SJSA1 (cell line): ENCODE results near the gene NMNAT2. TPM values are rescaled to one million over a fixed set of nuclear protein-coding genes. Genes with fewer than 3 reads are reported as not detected.

Experiments
- DNase-seq, 2 experiments: peaks; one replicate each; pipeline ENCODE4 v3.0.0-alpha.2; 2015 to 2020; ENCODE audit warnings: low spot score in 2 of 2, low read depth in 1 of 2
- H3K27ac ChIP-seq: fragments of 250-450 bp; sonication (Bioruptor Pico); 2 replicates; pipeline ENCODE4 v1.5.1; 2020; ENCODE audit warnings: mild to moderate bottlenecking, moderate library complexity
- H3K27me3 ChIP-seq: fragments of 250-450 bp; sonication (Bioruptor Pico); replicated peaks from 2 replicates; pipeline ENCODE4 v1.5.1; 2020; ENCODE audit warnings: mild to moderate bottlenecking, moderate library complexity
- H3K36me3 ChIP-seq: fragments of 250-450 bp; sonication (Bioruptor Pico); 2 replicates; pipeline ENCODE4 v1.5.1; 2020; ENCODE audit warnings: mild to moderate bottlenecking
- H3K4me1 ChIP-seq: fragments of 250-450 bp; sonication (Bioruptor Pico); replicated peaks from 2 replicates; pipeline ENCODE4 v1.6.1; 2021; ENCODE audit warnings: mild to moderate bottlenecking
- H3K4me3 ChIP-seq: fragments of 250-450 bp; sonication (Bioruptor Pico); 2 replicates; pipeline ENCODE4 v1.5.1; 2020; ENCODE audit warnings: mild to moderate bottlenecking
- H3K9me3 ChIP-seq: fragments of 250-450 bp; sonication (Bioruptor Pico); replicated peaks from 2 replicates; pipeline ENCODE4 v1.5.1; 2020; ENCODE audit warnings: mild to moderate bottlenecking
- total RNA-seq: library from RNA; depleted of rRNA; stranded (reverse); fragments of >200 nt; shearing (Covaris generic); gene quantifications from 2 replicates; pipeline ENCODE4 v1.2.3, GENCODE V29; 2014

The NMNAT2 gene
- total RNA-seq, 1 experiment from 2014 or later: 0.50 TPM

DNA sequence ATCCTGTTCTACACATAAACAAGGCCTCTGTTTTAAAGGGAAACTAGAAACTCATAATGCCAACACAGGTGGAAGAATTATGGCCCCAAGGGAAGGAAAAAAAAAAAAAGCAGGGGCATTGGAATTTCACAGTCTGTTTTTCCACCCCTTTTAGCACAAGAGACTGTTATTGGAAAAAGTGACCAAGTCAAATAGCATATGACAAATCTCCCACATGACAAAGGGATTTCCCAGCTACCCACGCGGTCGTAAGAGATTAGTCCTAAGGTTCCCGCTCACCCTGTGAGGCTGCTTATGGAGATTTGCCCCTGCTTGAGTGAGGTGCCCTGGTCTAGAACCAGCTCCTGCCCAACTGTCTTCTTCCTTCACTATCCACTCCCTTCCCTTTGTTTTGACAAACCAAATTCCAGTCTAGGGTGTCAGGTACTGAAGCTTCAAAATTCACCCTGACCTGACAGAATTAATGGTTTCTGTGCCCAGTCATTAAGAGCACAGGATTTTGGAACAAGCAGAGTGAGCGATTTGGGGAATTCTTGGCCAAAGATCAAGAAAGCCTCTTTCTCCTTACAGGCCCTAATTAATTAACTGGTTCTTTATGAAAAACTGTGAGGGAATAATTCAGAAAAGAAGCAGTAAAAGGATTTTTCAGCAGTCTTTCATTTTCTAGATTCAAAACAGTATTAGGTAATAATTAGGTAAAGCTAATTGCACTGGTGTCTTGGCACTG is 107.3 kb downstream of the NMNAT2 start:
- Histone ChIP-seq H3K9me3 (no peaks in the 10 kb centered on the region), H3K27ac (no peak overlapping the region), H3K4me1 (peaks cover 6% of the 10 kb centered on the region; the same call in 1 of the 2 replicates), H3K27me3 (no peaks in the 10 kb centered on the region), H3K36me3 (no peaks in the 10 kb centered on the region), H3K4me3 (no peak overlapping the region)
- DNase-seq: no peak

DNA sequence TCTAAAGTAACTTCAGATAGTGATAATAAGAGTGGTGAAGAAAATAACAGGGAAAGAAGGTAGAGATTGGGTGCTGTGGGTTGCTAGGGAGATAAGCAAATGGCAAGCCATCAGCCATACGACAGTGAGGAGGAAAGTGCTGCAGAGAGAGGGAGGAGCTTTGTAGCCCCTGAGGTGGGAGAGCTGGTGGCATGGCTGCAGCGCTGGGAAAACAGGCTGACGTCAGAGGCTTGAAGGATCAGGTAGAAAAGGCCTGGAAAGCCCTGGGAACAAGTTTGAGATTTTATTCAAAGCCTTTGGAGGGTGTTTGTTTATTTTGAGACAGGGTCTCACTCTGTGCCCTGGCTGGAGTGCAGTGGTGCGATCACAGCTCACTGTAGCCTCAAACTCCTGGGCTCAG is 109.5 kb downstream of the NMNAT2 start:
- Histone ChIP-seq H3K9me3 (no peaks in the 10 kb centered on the region), H3K27me3 (no peaks in the 10 kb centered on the region), H3K4me1 (peaks cover 6% of the 10 kb centered on the region; the same call in 1 of the 2 replicates), H3K36me3 (no peaks in the 10 kb centered on the region), H3K27ac (no peak overlapping the region), H3K4me3 (no peak overlapping the region)
- no peak for DNase-seq

DNA sequence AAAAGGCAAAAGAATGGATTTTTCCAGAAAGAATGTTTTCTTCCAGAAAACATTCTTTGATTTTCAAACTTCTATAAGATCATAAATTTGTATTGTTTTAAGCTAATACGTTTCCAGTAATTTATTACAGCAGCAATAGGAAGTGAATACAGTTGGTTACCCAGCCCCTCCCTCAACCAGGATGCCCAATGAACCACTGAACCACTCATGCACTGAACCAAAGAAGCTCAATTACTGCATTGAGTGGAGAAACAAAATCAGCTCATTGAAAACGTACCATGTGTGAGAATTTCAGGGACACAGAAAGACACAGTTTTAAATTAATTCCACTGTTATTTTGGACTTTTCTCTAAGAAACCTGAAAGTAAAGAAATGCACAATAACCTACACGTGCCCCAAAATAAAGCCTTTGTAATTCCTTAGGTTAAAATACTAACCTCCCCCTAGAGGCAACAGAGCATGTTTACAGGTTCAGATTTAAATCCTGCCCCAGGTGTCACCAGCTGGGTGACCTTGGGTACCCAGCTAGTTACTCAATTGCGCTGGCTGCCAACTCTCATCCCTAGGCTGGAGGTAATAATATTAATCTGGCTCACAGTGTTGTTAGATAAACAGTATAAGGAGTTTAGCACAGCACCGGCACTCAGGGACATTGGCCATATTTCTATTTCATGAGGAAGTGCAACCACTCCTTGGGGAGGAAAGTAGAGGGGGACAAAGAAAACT is 111.7 kb downstream of the NMNAT2 start:
- H3K9me3 ChIP-seq: no peaks in the 10 kb centered on the region
- no peaks in the 10 kb centered on the region for H3K27me3 ChIP-seq
- no peak for DNase-seq
- H3K36me3 ChIP-seq: no peaks in the 10 kb centered on the region
- no peak overlapping the region for H3K4me3 ChIP-seq
- no peak overlapping the region for H3K27ac ChIP-seq
- peaks cover 10% of the 10 kb centered on the region; the same call in 1 of the 2 replicates for H3K4me1 ChIP-seq

DNA sequence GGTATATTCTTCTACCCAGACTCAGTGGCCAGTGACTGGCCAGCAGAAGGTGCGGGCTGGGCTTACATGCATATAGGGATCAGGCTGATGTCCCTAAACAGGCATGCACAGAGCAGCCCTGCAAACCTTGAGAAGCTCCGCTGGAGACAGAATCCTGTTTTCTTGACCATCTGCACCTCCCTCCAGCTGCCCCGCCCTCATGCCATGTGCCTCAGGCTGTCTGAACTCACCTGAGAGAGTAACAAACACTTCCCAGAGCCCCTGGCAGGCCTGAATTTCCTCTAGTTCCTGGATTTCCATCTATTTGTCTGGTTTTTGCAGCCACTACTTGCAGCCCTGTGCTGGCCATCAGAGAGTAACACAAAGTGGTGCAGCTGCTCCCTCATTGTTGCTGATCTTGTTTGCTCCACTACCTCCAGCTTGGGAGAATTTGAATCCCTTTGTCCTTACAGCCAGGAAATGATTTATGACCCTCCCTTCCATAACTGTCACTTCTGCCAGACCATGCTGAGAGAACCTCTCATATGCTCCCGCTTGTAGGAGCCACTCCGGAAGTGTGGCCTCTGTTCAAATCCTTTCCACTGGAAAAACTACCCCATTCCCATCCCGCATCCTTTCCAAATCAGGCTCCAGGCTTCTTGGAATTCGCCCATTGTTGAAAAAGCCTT is 113.6 kb downstream of the NMNAT2 start:
- H3K9me3 ChIP-seq: no peaks in the 10 kb centered on the region
- no peak overlapping the region for H3K4me3 ChIP-seq
- no peak overlapping the region for H3K27ac ChIP-seq
- H3K27me3 ChIP-seq: no peaks in the 10 kb centered on the region
- H3K4me1 ChIP-seq: peaks cover 4% of the 10 kb centered on the region; the same call in 1 of the 2 replicates
- no peak for DNase-seq
- no peaks in the 10 kb centered on the region for H3K36me3 ChIP-seq

DNA sequence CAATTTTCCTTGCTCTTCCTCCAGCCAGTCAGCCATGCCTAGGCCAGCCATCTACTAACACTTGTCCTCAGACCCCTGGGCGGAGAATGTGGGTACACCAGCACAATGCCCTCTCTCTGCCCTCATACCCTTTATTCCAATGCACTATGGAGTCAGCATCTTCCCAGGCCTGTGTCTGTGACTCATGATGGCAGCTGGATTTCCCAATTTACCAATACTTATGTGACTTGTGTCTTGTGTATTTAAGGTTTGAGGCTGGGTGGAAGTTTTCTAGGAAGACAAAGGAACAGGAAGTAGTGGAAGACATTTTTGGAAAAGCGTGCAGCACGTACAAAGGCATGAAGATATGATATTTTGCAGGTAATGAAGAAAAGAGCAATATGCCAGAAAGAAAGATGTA is 114.3 kb downstream of the NMNAT2 start:
- Histone ChIP-seq H3K9me3 (no peaks in the 10 kb centered on the region), H3K27ac (no peak overlapping the region), H3K4me3 (no peak overlapping the region), H3K27me3 (no peaks in the 10 kb centered on the region), H3K36me3 (no peaks in the 10 kb centered on the region), H3K4me1 (peaks cover 4% of the 10 kb centered on the region; the same call in 1 of the 2 replicates)
- no peak for DNase-seq

DNA sequence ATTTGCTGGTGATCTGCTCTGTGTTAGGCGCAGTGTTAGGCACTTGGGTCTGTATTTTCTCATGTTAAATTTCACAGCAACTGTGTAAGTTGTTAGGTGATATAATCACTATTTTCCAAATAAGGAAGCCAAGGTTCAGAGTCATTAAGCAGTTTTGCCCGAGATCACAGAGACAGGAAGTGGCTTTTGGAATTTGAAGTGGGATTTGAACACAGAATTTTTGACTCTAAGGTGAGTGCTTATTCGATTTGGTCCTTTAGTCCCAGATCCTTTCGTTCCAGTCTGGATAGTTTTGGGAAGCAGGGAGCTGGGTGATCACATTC is 114.9 kb downstream of the NMNAT2 start:
- Histone ChIP-seq H3K4me1 (peaks cover 4% of the 10 kb centered on the region; the same call in 1 of the 2 replicates), H3K4me3 (no peak overlapping the region), H3K27ac (no peak overlapping the region), H3K36me3 (no peaks in the 10 kb centered on the region), H3K9me3 (no peaks in the 10 kb centered on the region), H3K27me3 (no peaks in the 10 kb centered on the region)
- DNase-seq: no peak

DNA sequence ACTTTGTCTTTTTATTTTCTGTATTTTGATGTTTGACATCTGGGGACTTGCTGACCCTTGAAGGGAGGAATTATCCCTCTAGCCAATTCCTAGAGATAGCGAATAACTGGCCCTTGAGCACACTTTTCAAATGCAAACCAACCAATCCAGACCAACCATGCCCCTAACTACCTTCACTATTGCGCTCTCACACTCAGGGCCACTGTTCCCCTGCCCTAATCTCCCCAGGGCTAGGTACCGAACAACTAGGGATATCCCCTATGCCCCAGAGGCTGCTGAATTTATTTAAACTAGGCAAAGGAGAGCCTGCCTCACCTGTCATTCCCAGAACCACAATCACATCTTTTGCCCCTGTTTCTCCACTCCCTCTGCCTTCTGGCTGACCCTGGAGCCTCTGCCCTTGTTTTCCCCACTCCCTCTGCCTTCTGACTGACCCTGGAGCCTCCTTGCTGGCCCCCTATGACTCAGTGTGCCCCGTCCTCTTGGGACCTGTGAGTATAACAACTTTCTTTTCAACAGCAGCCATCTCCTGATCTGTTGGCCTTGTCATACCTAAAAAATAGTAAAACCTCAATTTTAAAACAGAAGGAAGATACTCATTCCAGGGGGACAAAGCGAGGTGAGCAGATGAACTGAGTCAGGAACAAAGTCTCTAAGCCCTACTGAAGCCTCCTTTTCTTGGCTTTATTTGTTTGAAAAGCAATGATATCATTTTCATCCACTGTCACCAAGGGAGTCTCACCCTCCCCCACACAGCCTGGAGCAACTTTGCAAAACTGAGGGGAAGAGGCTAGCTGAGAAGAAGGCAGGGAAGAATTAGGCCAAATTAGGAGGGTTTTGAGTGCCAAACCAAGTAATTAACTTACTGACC is 115.5 kb downstream of the NMNAT2 start:
- H3K9me3 ChIP-seq: no peaks in the 10 kb centered on the region
- no peak overlapping the region for H3K4me3 ChIP-seq
- no peaks in the 10 kb centered on the region for H3K36me3 ChIP-seq
- H3K4me1 ChIP-seq: peaks cover 4% of the 10 kb centered on the region; the same call in 1 of the 2 replicates
- H3K27ac ChIP-seq: no peak overlapping the region
- no peaks in the 10 kb centered on the region for H3K27me3 ChIP-seq
- no peak for DNase-seq

DNA sequence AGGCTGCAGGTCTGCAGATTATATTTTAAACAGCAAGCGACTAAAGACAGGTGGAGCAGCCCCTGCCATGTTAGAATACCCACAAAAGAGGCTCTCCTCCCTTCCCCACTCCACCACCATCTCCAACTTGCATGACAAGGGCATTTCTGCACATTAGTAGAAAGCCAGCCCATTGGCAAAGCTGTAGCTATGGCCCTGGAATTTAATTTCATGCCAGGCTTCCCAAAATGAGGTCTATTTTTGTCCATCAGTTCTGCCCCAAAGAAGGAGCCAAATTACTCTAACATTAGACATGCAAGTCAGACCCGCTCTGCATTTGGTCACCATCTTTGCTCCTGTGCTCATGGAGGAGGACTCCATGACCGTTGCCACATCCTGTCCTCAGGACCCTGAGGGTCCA is 116.9 kb downstream of the NMNAT2 start:
- Histone ChIP-seq H3K36me3 (no peaks in the 10 kb centered on the region), H3K9me3 (no peaks in the 10 kb centered on the region), H3K4me3 (no peak overlapping the region), H3K27ac (no peak overlapping the region), H3K27me3 (no peaks in the 10 kb centered on the region), H3K4me1 (peaks cover 4% of the 10 kb centered on the region; the same call in 1 of the 2 replicates)
- no peak for DNase-seq

DNA sequence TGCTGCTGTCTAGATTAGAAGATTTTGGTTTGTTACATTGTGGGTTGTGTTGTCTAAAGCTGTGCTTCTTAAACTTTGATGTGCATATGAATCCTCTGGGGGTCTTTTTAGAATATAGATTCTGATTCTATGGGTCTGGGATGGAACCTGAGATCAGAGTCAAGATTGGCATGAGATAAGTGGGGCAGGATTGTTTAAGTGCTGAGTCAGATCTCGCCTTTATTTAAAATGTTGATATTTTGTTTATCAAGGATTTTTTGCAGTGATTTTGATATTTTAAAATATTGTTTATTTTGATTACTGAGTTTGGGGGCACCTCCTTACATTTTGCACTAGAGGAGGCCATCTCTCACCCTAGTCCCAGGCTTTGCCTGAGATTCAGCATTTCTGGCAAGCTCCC is 117.4 kb downstream of the NMNAT2 start:
- no peaks in the 10 kb centered on the region for H3K9me3 ChIP-seq
- H3K4me3 ChIP-seq: no peak overlapping the region
- no peak overlapping the region for H3K27ac ChIP-seq
- no peak for DNase-seq
- H3K36me3 ChIP-seq: no peaks in the 10 kb centered on the region
- peaks cover 4% of the 10 kb centered on the region; the same call in 1 of the 2 replicates for H3K4me1 ChIP-seq
- no peaks in the 10 kb centered on the region for H3K27me3 ChIP-seq

DNA sequence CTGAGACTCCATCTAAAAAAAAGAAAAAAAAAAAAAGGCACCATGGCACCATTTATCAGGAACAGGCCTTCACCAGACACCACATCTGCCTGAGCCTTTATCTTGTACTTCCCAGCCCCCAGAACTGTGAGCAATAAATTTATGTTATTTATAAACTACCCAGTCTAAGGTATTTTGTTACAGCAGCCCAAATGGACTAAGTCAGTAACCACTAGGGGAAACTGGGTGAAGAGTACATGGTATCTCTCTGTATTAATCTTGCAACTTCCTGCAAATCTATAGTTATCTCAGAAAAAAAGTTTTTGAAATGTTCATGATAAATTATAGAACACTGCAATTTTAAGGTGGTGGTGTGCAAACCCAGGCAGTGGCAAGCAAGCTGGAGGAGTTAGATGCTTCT is 117.8 kb downstream of the NMNAT2 start:
- DNase-seq: no peak
- no peaks in the 10 kb centered on the region for H3K36me3 ChIP-seq
- no peak overlapping the region for H3K4me3 ChIP-seq
- no peaks in the 10 kb centered on the region for H3K27me3 ChIP-seq
- H3K4me1 ChIP-seq: peaks cover 4% of the 10 kb centered on the region; the same call in 1 of the 2 replicates
- H3K9me3 ChIP-seq: no peaks in the 10 kb centered on the region
- H3K27ac ChIP-seq: no peak overlapping the region

DNA sequence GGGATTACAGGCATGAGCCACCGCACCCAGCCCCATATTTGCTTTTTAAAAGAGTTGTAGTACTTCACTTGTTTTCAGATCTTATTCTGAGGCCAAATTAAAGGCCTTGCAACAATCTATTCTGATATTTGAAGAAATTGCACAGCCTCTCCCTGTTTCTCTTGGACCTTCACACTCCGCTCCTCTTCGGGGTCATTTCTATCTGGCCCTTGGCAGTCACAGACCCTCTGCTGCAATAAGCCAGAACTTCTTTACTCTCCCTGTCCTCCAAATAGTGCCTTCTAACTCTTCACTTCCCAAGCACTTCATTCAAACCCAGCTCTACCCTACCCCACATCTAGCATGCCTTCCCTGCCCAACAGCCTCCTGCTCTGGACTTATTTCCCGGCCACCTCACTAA is 121.4 kb downstream of the NMNAT2 start:
- no peaks in the 10 kb centered on the region for H3K9me3 ChIP-seq
- no peaks in the 10 kb centered on the region for H3K27me3 ChIP-seq
- H3K36me3 ChIP-seq: no peaks in the 10 kb centered on the region
- H3K27ac ChIP-seq: no peak overlapping the region
- H3K4me1 ChIP-seq: peaks cover 5% of the 10 kb centered on the region
- no peak for DNase-seq
- H3K4me3 ChIP-seq: no peak overlapping the region

DNA sequence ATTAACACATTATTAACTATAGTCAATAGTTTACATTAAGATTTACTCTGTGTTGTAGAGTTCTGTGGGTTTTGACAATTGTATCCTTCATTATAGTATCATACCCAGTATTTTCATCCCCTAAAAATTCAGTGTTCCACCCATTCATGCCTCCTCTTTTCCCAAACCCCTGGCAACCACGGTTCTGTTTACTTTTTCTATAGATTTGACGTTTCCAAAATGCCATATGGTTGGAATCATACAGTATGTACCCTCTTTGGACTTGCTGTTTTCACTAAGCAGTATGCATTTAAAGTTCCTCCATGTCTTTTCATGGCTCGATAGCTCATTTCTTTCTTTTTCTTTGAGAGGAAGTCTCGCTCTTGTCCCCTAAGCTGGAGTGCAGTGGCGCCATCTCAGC is 122.7 kb downstream of the NMNAT2 start:
- DNase-seq: no peak
- H3K36me3 ChIP-seq: no peaks in the 10 kb centered on the region
- no peak overlapping the region for H3K27ac ChIP-seq
- H3K4me3 ChIP-seq: no peak overlapping the region
- no peaks in the 10 kb centered on the region for H3K27me3 ChIP-seq
- peaks cover 9% of the 10 kb centered on the region for H3K4me1 ChIP-seq
- H3K9me3 ChIP-seq: no peaks in the 10 kb centered on the region

DNA sequence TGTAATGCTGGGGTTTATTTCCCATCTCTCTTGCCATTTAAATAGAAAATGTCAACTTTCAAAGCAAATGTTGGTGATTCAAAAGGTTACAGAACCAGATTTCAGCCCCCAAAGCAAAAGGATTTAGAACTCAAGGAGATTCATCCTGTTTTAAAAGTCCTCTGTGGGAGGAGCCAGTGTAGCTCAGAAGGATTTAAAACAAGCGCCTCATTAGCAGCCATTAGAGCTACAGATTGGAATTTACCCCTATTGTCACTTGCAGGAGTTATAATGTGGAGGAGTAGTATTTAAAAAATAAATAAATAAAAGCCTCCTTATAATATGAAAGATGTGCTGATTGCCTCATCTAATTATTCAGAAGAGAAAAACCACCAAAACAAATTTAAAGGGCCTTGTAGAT is 124.3 kb downstream of the NMNAT2 start:
- H3K36me3 ChIP-seq: no peaks in the 10 kb centered on the region
- no peak for DNase-seq
- H3K27ac ChIP-seq: no peak overlapping the region
- H3K4me3 ChIP-seq: no peak overlapping the region
- peaks cover 9% of the 10 kb centered on the region for H3K4me1 ChIP-seq
- no peaks in the 10 kb centered on the region for H3K9me3 ChIP-seq
- no peaks in the 10 kb centered on the region for H3K27me3 ChIP-seq
